Suprapubic skin (tissue), 4 donors: ENCODE results near the gene LY6G6F. TPM values are rescaled to one million over a fixed set of nuclear protein-coding genes. Genes with fewer than 3 reads are reported as not detected.

Source experiments
- DNase-seq, 2 donors: peaks; one replicate each; pipeline ENCODE4 v3.0.0-alpha.2; 2019; ENCODE audit warnings: low spot score in 2 of 2
- H3K27ac ChIP-seq: fragments of 200-600 bp; sonication (generic); one replicate; pipeline ENCODE4 v1.5.1; 2019
- H3K27me3 ChIP-seq: fragments of 200-600 bp; sonication (generic); one replicate; pipeline ENCODE4 v1.5.1; 2019
- H3K36me3 ChIP-seq: fragments of 200-600 bp; sonication (generic); one replicate; pipeline ENCODE4 v1.5.1; 2019
- H3K4me1 ChIP-seq: fragments of 200-600 bp; sonication (generic); one replicate; pipeline ENCODE4 v1.5.1; 2019
- H3K4me3 ChIP-seq: fragments of 200-600 bp; sonication (generic); one replicate; pipeline ENCODE4 v1.5.1; 2019; ENCODE audit warnings: mild to moderate bottlenecking
- H3K9me3 ChIP-seq: fragments of 200-600 bp; sonication (generic); one replicate; pipeline ENCODE4 v1.5.1; 2019
- CTCF ChIP-seq, 2 donors: fragments of 200-600 bp in 1 of 2; fragments of 450-650 bp in 1 of 2; sonication (generic) in 1 of 2; IDR thresholded peaks; one replicate each; pipeline ENCODE4 v1.5.1; 2016 to 2019; ENCODE audit warnings: antibody characterized with exemption in 2 of 2, mild to moderate bottlenecking in 1 of 2, moderate library complexity in 1 of 2
- EP300 ChIP-seq: sonication (generic); formaldehyde crosslinking; IDR thresholded peaks from one replicate; pipeline ENCODE4 v1.6.1; 2017; ENCODE audit warnings: antibody characterized with exemption
- POLR2A ChIP-seq, 2 donors: fragments of 450-650 bp; IDR thresholded peaks; one replicate each; pipeline ENCODE4 v1.6.1; 2017; ENCODE audit warnings: antibody characterized with exemption in 2 of 2, mild to moderate bottlenecking in 2 of 2, moderate library complexity in 2 of 2
- POLR2AphosphoS5 ChIP-seq, 3 donors: sonication (generic); formaldehyde crosslinking; IDR thresholded peaks; one replicate each; pipeline ENCODE4 v1.6.1; 2017; ENCODE audit warnings: antibody characterized with exemption in 3 of 3
- WGBS: methylation state at CpG from one replicate; pipeline ENCODE4 v1.1.5; 2018; 5-methylcytosine and 5-hydroxymethylcytosine counted together
- total RNA-seq, 4 donors: library from RNA; depleted of rRNA; stranded (reverse); fragments of >200 nt; gene quantifications; one replicate each; pipeline ENCODE4 v1.1.0, GENCODE V29; 2016

The LY6G6F gene
- total RNA-seq, 4 donors from 2014 or later = not detected

- H3K27ac ChIP-seq = peak within 1 kb of the TSS; percentile 38
- 48% methylated on average over 9 of the region's 16 CpGs for WGBS
- H3K4me3 ChIP-seq = no peak within 1 kb of the TSS
- H3K4me1 ChIP-seq = peaks cover 89% of the 10 kb centered on the region
- DNase-seq = no peak
- H3K36me3 ChIP-seq = no peaks in the 10 kb centered on the region
- no peaks in the 10 kb centered on the region for H3K27me3 ChIP-seq
- TF ChIP-seq CTCF (IDR thresholded peaks at IDR 0.05) = no peak
- TF ChIP-seq EP300 = no peak
- TF ChIP-seq POLR2AphosphoS5 (IDR thresholded peaks at IDR 0.05) = no peak
- no peak for TF ChIP-seq POLR2A (IDR thresholded peaks at IDR 0.05)
- H3K9me3 ChIP-seq = no peaks in the 10 kb centered on the region
Observed at GRCh38 chr6:31715022-31715958, 8.6 kb downstream of the LY6G6F start, which contains the start of gene LY6G6D. Gene LY6G6D (plus strand): TSS chr6:31715348. CDS start chr6:31715356, 8 bp downstream.

GRCh38 chr6:31717499-31718222 lies 11.0 kb downstream of the LY6G6F start:
- Histone ChIP-seq H3K4me3 (no peak overlapping the region), H3K36me3 (no peaks in the 10 kb centered on the region), H3K9me3 (no peaks in the 10 kb centered on the region), H3K27me3 (no peaks in the 10 kb centered on the region), H3K27ac (peak overlapping the region; percentile 88), H3K4me1 (peaks cover 81% of the 10 kb centered on the region)
- 50% methylated on average over 10 of the region's 10 CpGs for WGBS
- DNase-seq = no peak
- no peak for TF ChIP-seq EP300
- TF ChIP-seq POLR2A (IDR thresholded peaks at IDR 0.05) = no peak
- TF ChIP-seq POLR2AphosphoS5 (IDR thresholded peaks at IDR 0.05) = no peak
- no peak for TF ChIP-seq CTCF (IDR thresholded peaks at IDR 0.05)

GRCh38 chr6:31718265-31718664 lies 11.6 kb downstream of the LY6G6F start:
- H3K9me3 ChIP-seq = no peaks in the 10 kb centered on the region
- 60% methylated on average over 1 of the region's 1 CpG for WGBS
- peaks cover 75% of the 10 kb centered on the region for H3K4me1 ChIP-seq
- H3K27me3 ChIP-seq = no peaks in the 10 kb centered on the region
- no peak for DNase-seq
- no peaks in the 10 kb centered on the region for H3K36me3 ChIP-seq
- H3K4me3 ChIP-seq = no peak overlapping the region
- TF ChIP-seq CTCF (IDR thresholded peaks at IDR 0.05) (no peak), POLR2A (IDR thresholded peaks at IDR 0.05) (no peak), EP300 (no peak), POLR2AphosphoS5 (IDR thresholded peaks at IDR 0.05) (no peak)
- H3K27ac ChIP-seq = peak overlapping the region; percentile 88

GRCh38 chr6:31719001-31719400 lies 12.3 kb downstream of the LY6G6F start:
- no peaks in the 10 kb centered on the region for H3K9me3 ChIP-seq
- H3K36me3 ChIP-seq = no peaks in the 10 kb centered on the region
- H3K4me1 ChIP-seq = peaks cover 68% of the 10 kb centered on the region
- no peak for TF ChIP-seq POLR2AphosphoS5 (IDR thresholded peaks at IDR 0.05)
- no peak for TF ChIP-seq POLR2A (IDR thresholded peaks at IDR 0.05)
- no peak for TF ChIP-seq EP300
- TF ChIP-seq CTCF (IDR thresholded peaks at IDR 0.05) = no peak
- no peak for DNase-seq
- WGBS = 68% methylated on average over 6 of the region's 6 CpGs
- H3K27ac ChIP-seq = peak overlapping the region; percentile 88
- no peaks in the 10 kb centered on the region for H3K27me3 ChIP-seq
- H3K4me3 ChIP-seq = peak overlapping the region; percentile 1
